ENCODE results near the gene FAM171A1.
"Not testable (repeated sequence)": the region's sequence is repeated elsewhere in the genome, so short reads cannot be mapped to it uniquely, and the experiment has no call there.

Gene FAM171A1

DNA sequence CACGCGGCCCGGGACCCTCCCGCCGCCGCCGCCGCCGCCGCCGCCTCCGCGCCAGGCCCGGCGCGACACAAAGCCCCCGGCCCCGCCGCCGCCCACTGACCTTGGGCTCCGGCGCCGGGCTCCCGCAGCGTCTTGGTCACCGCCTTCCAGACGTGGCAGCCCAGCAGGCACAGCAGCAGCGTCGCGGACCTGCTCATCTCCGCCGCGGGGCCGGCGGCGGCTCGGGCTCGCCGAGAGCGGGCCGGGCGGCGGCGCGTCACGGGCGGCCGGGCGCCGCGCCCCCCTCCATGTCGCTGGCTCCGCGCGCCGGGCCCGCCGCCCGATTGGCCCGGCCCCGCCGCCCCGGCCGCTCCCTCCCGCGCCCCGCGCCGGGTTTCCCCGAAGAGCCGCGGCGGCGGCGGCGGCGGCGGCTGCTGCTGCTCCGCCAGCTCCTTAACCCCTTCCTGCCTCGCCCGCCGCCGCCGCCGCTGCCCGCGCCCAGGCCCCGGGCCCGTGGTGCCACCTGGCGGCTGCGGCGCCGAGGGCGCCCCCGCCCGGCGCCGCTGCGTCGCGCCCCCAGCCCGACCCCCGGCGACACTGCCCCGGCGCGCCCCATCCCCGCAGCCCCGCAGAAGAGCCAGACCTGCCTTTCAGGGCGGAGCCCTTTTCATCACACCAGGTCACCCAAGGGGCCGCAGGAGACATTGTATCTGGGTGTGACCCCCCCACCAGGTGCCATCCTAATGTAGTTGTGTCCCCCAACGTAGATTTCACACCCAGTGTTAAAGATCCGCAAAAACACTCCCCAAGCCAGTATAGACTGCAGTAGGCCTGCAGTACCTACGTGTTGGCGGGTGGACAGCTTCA, at the start of gene FAM171A1:
TSS of gene FAM171A1 (minus strand) at position 434 of the 846 bp plus-strand sequence. CDS start at position 197, 237 bp downstream.
- no peak for DNase-seq

GRCh38 chr10:15420858-15421257, 49.8 kb upstream of the FAM171A1 start:
- DNase-seq: no peak

DNA sequence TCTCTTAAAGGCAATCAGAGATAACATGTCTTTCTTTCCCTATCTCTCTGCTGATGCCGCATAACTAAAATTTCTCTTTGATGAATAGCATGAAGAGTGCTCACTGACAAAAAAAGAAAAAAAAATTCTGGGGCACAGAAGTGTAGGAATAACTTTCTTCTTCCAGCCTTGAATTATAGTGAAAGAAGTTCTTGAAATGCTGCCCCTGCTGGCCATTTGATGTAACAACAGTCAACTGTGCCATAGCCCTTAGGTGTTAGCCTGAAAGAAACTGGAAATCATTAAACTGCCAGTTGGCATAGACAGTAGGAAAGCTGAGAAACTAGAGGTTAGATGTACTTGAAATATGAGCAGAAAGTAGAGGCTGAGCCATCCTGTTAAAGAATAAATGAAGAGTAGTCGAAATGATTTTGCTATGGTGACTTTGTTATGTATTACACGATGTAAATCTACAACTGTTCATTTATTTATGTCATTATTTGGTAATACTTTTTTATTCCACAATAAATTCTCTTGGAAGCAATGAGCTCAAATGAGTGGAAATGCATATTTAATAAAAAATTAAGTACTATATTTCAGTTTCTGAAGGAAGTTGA, 48.3 kb upstream of the FAM171A1 start:
- no peak for DNase-seq

GRCh38 chr10:15416034-15416433, 44.9 kb upstream of the FAM171A1 start:
- DNase-seq: no peak

DNA sequence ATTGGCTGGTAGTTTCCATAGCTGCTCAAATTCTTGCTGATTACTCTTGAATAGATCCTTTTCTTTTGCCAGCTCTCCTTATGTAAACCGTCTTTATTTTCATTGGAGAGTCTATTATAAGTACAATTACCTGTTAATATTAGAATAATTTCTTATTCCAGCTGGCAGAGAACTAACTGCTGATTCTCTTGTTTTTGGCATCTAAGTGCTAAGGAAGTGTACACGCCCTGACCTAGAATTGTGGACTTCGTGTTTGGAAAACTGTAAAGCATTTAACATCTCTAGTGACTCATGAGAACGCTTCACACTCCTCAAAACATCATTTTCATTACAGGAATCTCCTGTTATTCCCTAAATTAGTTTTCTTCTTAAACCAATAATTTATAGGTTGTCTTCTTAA, 39.9 kb upstream of the FAM171A1 start:
- no peak for DNase-seq

DNA sequence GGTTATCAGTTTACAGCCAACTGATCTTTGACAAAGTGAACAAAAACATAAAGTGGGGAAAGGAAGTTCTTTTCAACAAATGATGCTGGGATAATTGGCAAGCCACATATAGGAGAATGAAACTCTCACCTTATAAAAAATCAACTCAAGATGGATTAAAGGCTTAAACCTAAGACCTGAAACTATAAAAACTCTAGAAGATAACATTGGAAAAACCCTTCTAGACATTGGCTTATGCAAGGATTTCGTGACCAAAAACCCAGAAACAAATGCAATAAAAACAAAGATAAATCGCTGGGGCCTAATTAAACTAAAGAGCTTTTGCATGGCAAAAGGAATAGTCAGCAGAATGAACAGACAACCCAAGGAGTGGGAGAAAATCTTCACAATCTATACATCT, 38.3 kb upstream of the FAM171A1 start:
- DNase-seq: not testable (repeated sequence)

GRCh38 chr10:15408557-15408956, 37.5 kb upstream of the FAM171A1 start:
- no peak for DNase-seq

DNA sequence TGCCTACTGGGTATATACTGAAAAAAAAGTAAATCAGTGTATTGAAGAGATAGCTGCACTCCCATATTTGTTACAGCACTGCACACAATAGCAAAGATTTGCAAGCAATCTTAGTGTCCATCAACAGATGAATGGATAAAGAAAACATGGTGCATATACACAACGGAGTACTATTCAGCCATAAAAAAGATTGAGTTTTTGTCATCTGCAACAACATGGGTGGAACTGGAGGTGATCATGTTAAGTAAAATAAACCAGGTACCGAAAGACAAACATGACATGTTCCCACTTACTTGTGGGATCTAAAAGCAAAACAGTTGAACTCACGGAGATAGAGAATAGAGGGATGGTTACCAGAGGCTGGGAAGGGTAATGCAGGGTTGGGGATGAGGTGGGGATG, 34.2 kb upstream of the FAM171A1 start:
- DNase-seq: no peak

GRCh38 chr10:15401382-15401781, 30.3 kb upstream of the FAM171A1 start:
- no peak for DNase-seq

DNA sequence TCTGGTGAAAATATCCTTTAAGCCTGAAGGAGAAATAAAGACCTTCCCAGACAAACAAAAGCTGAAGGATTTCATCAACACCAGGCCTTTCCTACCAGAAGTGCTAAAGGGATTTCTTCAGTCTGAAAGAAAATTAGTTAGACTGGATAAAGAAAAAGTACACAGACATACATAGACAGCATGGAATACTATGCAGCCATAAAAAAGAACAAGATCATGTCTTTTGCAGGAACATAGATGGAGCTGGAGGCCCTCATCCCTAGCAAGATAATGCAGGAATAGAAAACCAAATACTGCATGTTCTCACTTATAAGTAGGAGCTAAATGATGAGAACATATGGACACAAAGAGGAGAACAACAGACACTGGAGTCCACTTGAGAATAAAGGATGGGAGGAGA, 29.4 kb upstream of the FAM171A1 start:
- not testable (repeated sequence) for DNase-seq

- DNase-seq: no peak
Measured at GRCh38 chr10:15399060-15399661, 28.1 kb upstream of the FAM171A1 start.

DNA sequence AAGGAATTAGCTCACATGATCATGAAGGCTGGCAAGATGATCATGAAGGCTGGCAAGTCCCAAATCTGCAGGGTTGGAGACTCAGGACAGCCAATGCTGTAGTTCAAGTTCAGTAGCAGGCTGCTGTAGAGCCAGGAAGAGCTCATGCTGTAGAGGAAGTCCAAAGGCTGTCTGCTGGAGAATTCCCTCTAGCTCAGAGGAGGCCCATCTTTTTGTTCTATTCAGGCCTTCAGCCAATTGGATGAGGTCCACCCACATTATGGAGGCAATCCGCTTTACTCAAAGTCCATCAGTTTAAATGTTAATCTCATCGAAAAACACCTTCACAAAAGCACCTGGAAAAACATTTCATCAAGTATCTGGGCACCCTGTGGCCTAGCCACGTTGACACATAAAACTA, 24.8 kb upstream of the FAM171A1 start:
- no peak for DNase-seq

- no peak for DNase-seq
Measured at GRCh38 chr10:15393139-15393825, 22.2 kb upstream of the FAM171A1 start.

- no peak for DNase-seq
Measured at GRCh38 chr10:15391491-15391890, 20.4 kb upstream of the FAM171A1 start.

- DNase-seq: not testable (repeated sequence)
Measured at GRCh38 chr10:15388172-15388571, 17.1 kb upstream of the FAM171A1 start.

- DNase-seq: no peak
Measured at GRCh38 chr10:15387021-15387420, 15.9 kb upstream of the FAM171A1 start.

DNA sequence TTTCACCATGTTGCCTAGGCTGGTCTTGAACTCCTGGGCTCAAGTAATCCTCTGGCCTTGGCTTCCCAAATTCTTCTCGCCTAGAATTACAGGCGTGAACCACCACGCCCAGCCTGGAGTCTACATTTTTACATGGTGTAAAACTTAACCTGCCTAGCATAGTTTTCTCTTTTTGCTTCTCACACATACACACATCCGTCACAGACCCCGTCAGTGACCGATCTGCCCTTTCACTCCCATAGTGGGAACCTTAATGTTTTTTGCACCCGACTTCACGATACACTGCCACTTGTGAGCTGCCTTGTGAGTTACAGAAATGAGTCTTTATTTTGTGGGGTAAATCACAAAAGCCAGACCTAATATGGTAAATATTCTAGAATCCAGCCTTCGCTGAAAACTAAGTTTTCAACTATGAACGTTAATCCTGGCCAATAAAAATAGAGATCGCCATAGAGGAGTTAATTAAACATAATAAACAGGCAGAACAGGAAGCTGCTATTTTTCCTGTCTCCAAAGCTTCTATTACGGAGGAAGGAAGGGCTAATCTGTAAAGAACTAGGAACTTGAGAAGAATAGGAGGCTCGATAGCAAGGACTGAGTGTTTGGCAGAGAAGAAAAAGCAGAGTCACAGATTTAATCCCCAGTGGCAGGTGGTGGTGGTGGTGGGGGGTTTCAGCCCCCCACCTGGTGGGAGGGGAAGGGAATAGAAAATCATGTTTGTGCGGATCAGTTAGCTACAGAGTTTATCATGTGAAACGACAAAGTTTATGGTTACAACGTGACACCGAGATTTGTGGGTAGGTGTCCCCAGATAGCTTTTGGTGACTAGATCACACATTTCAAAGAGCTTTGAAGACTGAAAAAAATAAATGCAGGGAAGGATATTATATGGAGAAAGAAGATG, 14.7 kb upstream of the FAM171A1 start:
- DNase-seq: no peak

GRCh38 chr10:15381420-15381819, 10.3 kb upstream of the FAM171A1 start:
- DNase-seq: no peak

- no peak for DNase-seq
Measured at GRCh38 chr10:15379078-15379477, 8.0 kb upstream of the FAM171A1 start.

DNA sequence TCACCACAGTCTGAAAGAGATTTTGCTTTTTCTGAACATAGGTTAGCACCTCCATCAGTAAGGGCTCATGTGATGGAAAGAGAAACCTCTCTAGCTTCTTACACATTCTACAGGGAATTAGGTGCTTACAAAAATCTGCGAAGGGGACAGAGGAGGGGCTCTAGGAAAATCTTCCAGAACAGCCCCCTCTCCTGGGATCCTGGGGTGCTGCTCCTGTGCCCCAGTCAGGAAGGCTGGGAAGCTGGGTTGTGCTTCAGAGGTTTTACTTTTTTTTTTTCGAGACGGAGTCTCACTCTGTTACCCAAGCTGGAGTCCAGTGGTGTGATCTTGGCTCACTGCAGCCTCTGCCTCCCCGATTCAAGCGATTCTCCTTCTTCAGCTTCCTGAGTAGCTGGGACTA, 7.5 kb upstream of the FAM171A1 start:
- no peak for DNase-seq

DNA sequence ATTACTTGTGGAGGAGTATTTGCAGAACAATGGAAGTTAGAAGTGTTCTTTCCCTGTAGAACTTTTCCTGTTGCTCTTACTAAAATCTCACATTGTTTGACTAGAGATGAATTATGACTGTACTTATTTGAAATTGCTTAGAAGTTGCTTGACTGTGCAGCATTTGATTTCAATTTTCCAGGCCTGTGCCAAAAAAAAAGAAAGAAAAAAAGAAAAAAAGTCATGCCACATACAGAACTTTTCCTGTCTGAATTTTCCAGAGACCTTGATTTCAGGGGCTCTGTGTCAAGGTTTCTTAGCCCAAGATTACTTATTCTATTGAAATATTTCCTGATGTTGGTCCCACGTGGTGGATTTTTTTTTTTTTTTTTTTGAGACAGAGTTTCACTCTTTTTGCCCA, 3.5 kb upstream of the FAM171A1 start:
- no peak for DNase-seq

DNA sequence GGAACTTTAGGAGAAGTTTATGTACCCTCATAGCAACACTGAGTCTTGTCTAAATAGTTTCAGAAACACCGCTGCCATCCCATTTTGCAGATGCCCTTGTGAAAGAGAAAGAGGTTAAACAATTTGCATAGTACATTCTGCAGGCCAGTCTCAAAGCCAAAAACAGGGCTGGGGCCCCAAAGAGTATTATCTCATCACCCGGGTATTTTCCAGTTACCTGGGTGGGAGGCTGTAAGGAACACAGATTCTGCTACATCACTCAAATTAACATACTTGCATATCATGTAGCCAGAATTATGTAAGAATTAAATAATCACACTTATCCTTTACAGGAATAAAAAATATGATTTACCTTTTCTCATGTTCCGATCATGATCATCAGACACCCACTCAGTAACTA, 3.1 kb upstream of the FAM171A1 start:
- DNase-seq: no peak
